ENCODE measurements around the gene DRC3. TPM values are rescaled to one million over a fixed set of nuclear protein-coding genes. Genes with fewer than 3 reads are reported as not detected.

The DRC3 gene
- total and polyA plus RNA-seq, 7 donors: 0.39 to 1.8 (median 0.69) TPM

DNA sequence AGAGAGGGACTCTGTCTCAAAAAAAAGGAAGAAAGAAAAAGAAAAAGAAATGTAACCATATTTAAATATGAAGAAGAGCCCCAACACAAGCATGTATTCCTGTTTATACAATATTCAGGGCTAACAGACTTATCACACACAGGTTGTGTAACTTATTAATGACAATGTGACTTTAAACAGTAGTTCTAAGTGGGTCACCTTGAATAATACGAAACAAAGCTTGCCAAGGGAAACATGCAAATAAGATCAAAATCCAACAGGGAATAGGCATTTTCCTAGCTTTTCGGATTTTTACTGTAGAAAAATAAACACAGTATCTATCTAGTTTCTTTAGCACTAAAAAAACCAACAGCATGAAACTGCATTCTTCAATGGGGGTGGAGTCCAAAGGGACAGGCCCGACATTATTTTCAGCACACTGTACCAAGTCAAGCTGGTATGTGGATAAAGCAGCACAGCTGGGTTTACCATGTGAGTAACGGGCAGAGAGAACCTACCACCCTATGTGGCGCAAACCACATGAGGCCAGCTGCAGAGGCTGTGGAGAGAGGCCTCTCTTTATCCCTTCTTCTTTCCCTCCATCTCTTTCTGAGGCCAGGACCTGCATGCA lies 45.7 kb upstream of the DRC3 start:
- Histone ChIP-seq H3K9me3 (no peaks in the 10 kb centered on the region), H3K4me3 (no peak overlapping the region), H3K4me1 (peaks cover 56% of the 10 kb centered on the region), H3K36me3 (ENCODE audit: insufficient read depth in 1 of 2, low read depth in 1 of 2) (no peaks in the 10 kb centered on the region), H3K27me3 (ENCODE audit: insufficient read depth in 3 of 3, low read length in 2 of 3) (no peaks in the 10 kb centered on the region), H3K27ac (peak overlapping the region; percentile 3)
- no peak for DNase-seq
- WGBS, 3 donors: 41 to 51% (median 44%) methylated on average over 5 of the region's 5 CpGs
- intact Hi-C loops (cut with DNase I): loop anchor here in 1 of 2 donors (10.0 kb wide), 1 partner anchor 108 kb away; the partner anchor contains the start of genes ATPAF2 and GID4
- TF ChIP-seq, protein P1, sequence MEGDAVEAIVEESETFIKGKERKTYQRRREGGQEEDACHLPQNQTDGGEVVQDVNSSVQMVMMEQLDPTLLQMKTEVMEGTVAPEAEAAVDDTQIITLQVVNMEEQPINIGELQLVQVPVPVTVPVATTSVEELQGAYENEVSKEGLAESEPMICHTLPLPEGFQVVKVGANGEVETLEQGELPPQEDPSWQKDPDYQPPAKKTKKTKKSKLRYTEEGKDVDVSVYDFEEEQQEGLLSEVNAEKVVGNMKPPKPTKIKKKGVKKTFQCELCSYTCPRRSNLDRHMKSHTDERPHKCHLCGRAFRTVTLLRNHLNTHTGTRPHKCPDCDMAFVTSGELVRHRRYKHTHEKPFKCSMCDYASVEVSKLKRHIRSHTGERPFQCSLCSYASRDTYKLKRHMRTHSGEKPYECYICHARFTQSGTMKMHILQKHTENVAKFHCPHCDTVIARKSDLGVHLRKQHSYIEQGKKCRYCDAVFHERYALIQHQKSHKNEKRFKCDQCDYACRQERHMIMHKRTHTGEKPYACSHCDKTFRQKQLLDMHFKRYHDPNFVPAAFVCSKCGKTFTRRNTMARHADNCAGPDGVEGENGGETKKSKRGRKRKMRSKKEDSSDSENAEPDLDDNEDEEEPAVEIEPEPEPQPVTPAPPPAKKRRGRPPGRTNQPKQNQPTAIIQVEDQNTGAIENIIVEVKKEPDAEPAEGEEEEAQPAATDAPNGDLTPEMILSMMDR (IDR thresholded peaks at IDR 0.05): no peak
- ATAC-seq: peak in 1 of 4 donors; percentile 49

DNA sequence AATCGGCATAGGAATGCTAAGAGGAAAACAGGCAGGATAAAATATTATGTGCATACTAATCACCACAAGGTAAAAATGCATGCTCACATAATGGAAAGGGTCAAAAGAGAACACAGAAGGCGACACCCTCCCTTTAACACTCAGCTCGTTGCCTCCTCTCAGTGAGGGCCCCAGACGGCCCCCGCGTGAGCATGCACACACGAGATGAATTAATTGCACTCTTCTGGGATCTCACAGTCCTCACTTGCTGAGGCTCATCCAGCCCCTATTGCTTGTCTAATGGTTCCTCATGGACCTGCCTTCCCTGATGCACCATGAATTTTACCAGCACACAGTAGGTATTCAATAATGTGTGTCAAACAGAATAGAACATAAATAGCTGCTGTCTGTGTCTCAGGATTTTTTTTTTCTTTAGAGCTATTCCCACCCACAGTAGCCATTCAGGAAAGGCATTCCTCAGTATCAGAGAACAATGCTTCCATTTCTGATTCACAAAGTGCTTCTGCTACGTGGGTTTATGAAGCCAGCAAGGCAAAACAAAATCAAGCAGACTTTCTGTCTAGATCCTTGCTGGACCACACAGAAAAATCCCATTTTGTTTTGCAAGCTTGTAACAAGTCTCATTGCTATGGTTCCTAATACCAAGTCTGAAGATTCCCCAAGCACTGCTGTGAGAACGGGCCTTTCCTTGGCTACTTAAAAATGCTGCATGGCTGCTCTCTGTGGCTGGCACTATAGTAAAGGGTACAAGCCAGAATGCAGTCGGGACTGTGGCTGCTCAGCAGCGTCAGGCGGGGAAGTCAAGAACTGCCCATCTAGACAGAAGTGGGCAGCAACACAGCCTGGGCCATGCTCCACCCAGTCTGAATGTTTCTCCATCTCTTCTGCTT lies 44.0 kb upstream of the DRC3 start:
- no peak overlapping the region for H3K4me3 ChIP-seq
- H3K36me3 ChIP-seq (ENCODE audit: insufficient read depth in 1 of 2, low read depth in 1 of 2): no peaks in the 10 kb centered on the region
- 51 to 59% (median 56%) methylated on average over 12 of the region's 12 CpGs for WGBS, 3 donors
- intact Hi-C loops (cut with DNase I): loop anchor here in 1 of 2 donors (10.0 kb wide), 1 partner anchor 106 kb away; the partner anchor contains the start of genes ATPAF2 and GID4
- no peaks in the 10 kb centered on the region for H3K27me3 ChIP-seq (ENCODE audit: insufficient read depth in 3 of 3, low read length in 2 of 3)
- ATAC-seq (peak in 2 of 4 donors; percentile 32 to 40), DNase-seq (no peak)
- no peaks in the 10 kb centered on the region for H3K9me3 ChIP-seq
- peak overlapping the region; percentile 40 for H3K27ac ChIP-seq
- peaks cover 41% of the 10 kb centered on the region for H3K4me1 ChIP-seq
- TF ChIP-seq, protein P1 (IDR thresholded peaks at IDR 0.05): no peak

DNA sequence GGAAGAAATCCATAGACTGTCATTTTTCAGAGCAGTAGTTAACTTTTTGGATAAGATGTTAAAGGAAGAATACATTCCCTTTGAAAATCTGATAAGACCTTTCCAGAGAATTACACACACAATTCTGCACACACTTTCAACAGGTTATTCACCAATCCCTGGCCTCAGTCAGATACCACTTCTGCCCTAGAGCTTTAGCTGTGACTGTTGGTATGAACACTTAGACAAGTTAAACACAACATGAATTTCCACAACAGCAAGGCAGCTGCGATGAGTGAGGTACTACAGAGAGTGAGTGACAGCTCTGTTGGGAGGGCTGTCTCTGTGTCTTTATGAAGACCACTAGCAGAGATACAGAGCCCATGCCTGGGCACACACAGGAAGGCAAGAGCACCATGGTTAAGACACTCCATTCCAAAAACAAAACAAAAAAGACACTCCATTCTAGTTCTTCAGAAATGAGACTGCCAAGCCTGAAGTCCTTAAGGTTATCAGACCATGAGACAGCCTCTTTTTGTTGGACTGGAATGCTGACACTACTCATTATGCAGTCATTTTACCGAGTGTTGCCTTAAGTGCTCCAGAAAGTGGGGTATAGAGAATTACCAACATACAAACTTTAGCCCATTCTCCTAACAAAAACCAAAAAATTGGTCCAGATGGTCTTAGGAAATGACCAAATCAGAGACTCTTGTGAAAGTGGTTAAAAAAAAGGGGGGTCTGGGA lies 42.8 kb upstream of the DRC3 start:
- TF ChIP-seq, protein P1 (IDR thresholded peaks at IDR 0.05): no peak
- Histone ChIP-seq H3K36me3 (ENCODE audit: insufficient read depth in 1 of 2, low read depth in 1 of 2) (no peaks in the 10 kb centered on the region), H3K4me3 (no peak overlapping the region), H3K27me3 (ENCODE audit: insufficient read depth in 3 of 3, low read length in 2 of 3) (no peaks in the 10 kb centered on the region), H3K4me1 (peaks cover 53% of the 10 kb centered on the region), H3K9me3 (no peaks in the 10 kb centered on the region), H3K27ac (peak overlapping the region; percentile 27)
- no peak for DNase-seq
- WGBS, 3 donors: 58 to 73% (median 62%) methylated on average over 2 of the region's 2 CpGs
- intact Hi-C loops (cut with DNase I): loop anchor here (5.0 to 10.0 kb wide), 2 partner anchors 37 to 105 kb away; partner anchors contain the start of genes ATPAF2 (in 1 of the 2) and GID4 (in 1 of the 2)
- ATAC-seq: no peak

DNA sequence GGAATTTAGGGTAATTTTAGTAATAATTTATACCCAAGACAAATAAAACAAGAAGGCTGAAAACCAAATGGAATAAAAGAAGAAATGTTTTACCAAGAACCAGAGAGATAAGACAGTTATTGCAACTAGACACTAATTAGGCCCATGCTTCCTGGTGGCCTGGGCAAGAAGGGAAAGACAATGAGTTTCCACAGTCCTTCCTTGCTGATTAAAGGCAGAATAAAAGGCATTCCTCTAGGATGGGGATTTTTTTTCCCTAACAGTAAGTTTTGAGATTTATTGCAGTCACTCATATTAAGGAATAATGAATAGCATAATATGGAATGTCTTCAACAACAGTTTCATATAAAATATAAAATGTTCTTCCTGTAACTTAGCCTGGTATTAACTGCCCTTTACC lies 42.0 kb upstream of the DRC3 start:
- no peak for ATAC-seq
- Histone ChIP-seq H3K27ac (no peak overlapping the region), H3K36me3 (ENCODE audit: insufficient read depth in 1 of 2, low read depth in 1 of 2) (no peaks in the 10 kb centered on the region), H3K27me3 (ENCODE audit: insufficient read depth in 3 of 3, low read length in 2 of 3) (no peaks in the 10 kb centered on the region), H3K4me1 (peaks cover 61% of the 10 kb centered on the region), H3K4me3 (no peak overlapping the region), H3K9me3 (no peaks in the 10 kb centered on the region)
- no peak for DNase-seq
- intact Hi-C loops (cut with DNase I): loop anchor here in 1 of 2 donors (5.0 kb wide), 1 partner anchor 37 kb away; no protein-coding TSS in a partner anchor
- TF ChIP-seq, protein P1 (IDR thresholded peaks at IDR 0.05): no peak
